Brain microvascular endothelial cell (primary cell): ENCODE data around the gene HABP4.

Source experiments
- DNase-seq: peaks from one replicate; pipeline ENCODE4 v3.0.0-alpha.2; 2020
- H3K27ac ChIP-seq: fragments of 250-450 bp; sonication (Bioruptor Pico); 2 replicates; pipeline ENCODE4 v1.5.1; 2020; ENCODE audit warnings: mild to moderate bottlenecking, moderate library complexity
- H3K27me3 ChIP-seq: fragments of 250-450 bp; sonication (Bioruptor Pico); replicated peaks from 2 replicates; pipeline ENCODE4 v1.5.1; 2020; ENCODE audit warnings: mild to moderate bottlenecking
- H3K36me3 ChIP-seq: fragments of 250-450 bp; sonication (Bioruptor Pico); replicated peaks from 2 replicates; pipeline ENCODE4 v1.5.1; 2020; ENCODE audit warnings: mild to moderate bottlenecking
- H3K4me3 ChIP-seq: 2 replicates; pipeline ENCODE4 v1.5.1; 2011; ENCODE audit warnings: low read depth, mild to moderate bottlenecking, control low read depth, low read length, moderate library complexity
- CTCF ChIP-seq: IDR thresholded peaks from 2 replicates; pipeline ENCODE4 v1.5.1; 2011; ENCODE audit warnings: low read depth, mild to moderate bottlenecking, moderate library complexity, low read length, control low read depth, inconsistent platforms; ENCODE audit errors: missing control alignments
- in situ Hi-C: cut with HindIII; loops from 2 replicates; pipeline ENCODE4 v1.10.0; 2017; ENCODE audit warnings: low sequenced_read_pairs, low pct_ligation_motif_present

The HABP4 gene

DNA sequence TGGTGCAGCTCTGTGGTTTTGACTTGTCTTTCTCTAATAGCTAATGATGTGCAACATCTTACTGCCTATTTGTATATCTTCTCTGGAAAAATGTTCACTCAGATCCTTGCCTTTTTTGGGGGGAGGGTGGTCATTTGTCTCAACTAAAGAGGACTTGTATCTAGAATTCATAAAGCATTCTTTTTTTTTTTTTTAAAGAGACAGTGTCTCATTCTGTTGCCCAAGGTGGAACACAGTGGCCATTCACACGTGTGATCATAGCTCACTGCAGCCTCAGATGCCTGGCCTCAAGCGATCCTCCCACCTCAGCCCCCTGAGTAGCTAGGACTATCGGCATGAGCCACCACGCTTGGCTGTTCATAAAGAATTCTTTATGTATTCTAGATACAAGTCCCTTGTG is 33.2 kb downstream of the HABP4 start:
- in situ Hi-C loops: no loop called here
- TF ChIP-seq CTCF: no peak

DNA sequence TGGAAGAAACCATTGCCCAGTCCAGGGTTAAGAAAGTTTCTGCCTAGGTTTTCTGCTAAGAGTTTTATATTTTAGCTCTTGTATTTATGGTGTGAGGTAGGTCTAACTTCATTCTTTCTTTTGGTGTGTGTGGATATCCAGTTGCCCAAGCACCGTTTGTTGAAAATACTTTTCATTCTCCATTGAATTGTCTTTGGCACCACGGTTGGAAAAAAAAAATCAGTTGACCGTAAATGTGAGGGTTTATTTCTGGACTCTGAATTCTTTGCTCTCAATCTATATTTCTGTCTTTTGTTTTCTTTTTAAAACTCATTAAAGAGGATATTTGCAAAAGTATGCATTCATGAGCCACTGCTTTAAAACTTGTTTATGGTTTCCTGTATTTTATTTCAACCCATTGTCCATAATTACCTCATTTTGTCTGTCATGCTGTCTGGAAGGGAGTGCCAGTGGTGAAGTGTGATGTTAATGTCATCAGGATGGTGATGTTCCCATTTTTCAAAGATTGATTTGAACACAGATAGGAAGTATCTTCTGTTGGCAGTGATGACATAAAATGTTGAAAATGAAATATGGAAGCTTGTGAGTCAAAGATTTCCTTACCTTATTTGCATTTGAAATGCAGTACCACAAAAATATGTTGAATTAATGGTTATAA is 33.9 kb downstream of the HABP4 start:
- Histone ChIP-seq H3K27ac (no peak overlapping the region), H3K27me3 (no peaks in the 10 kb centered on the region), H3K4me3 (no peak overlapping the region), H3K36me3 (peaks cover 13% of the 10 kb centered on the region)
- TF ChIP-seq CTCF: no peak
- in situ Hi-C loops: no loop called here
- DNase-seq: no peak

More for the DNA sequence above, 33.2 kb downstream of the HABP4 start:
- Histone ChIP-seq H3K27ac (no peak overlapping the region), H3K36me3 (peaks cover 7% of the 10 kb centered on the region), H3K27me3 (no peaks in the 10 kb centered on the region), H3K4me3 (no peak overlapping the region)
- DNase-seq: no peak

DNA sequence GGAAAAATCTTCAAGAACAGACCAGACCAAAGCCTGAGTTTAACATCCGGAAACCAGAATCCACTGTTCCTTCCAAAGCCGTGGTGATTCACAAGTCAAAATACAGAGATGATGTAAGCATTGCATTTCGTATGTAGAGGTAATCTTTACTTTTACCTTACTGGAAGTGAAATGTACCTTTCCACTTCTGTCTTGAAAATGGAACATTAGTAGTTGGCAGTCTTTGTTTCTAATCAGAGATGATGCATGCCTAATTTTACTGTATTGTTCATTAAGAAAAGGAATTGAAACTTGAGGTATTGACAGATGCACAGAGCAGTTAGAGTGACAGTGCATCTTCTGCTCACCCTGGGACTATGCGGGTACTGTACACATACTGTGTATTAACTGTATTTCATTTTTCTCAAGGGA is 34.6 kb downstream of the HABP4 start:
- no peak for DNase-seq
- in situ Hi-C loops: no loop called here

GRCh38 chr9:96485280-96485679 is 35.3 kb downstream of the HABP4 start:
- in situ Hi-C loops: no loop called here
- Histone ChIP-seq H3K4me3 (no peak overlapping the region), H3K36me3 (peaks cover 16% of the 10 kb centered on the region), H3K27ac (no peak overlapping the region), H3K27me3 (no peaks in the 10 kb centered on the region)
- no peak for DNase-seq
- no peak for TF ChIP-seq CTCF

More for the DNA sequence above, 34.6 kb downstream of the HABP4 start:
- TF ChIP-seq CTCF: no peak
- no peaks in the 10 kb centered on the region for H3K27me3 ChIP-seq
- H3K4me3 ChIP-seq: no peak overlapping the region
- H3K36me3 ChIP-seq: peaks cover 16% of the 10 kb centered on the region
- no peak overlapping the region for H3K27ac ChIP-seq

DNA sequence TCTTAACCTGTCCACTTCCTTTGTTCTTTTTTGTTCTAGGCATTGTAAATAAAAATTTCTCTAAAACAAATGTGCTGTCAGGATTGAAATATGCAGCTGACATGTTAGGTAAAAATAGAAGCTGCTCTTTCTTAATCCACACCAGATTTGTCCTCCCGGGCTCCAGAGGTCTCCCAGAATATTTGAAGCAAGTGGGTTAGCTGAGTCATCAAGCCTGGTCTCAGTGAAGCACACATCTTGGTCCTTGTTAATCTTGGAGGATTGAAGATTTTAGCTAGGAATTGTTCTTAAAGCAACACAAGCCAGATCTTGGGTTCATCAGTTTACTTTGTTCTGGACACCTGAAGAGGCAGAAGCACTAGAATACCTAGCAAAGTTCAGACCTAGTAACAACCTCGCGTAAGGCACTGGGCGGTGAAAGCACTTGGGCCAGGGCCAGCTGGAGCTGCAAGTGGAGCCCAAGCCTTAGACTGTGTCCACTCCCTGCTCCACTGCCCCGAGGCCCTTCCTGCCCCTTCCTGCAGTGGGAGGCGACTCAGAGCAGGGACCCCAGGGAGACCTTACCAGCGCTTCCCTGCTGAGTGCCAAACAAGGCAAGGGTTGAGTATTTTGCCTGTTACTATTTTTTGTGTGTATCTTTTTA is 36.5 kb downstream of the HABP4 start:
- DNase-seq: peak; percentile 78
- no peak for TF ChIP-seq CTCF

More for the DNA sequence above, 36.5 kb downstream of the HABP4 start:
- Histone ChIP-seq H3K27me3 (no peaks in the 10 kb centered on the region), H3K27ac (peak overlapping the region; percentile 3), H3K36me3 (peaks cover 22% of the 10 kb centered on the region), H3K4me3 (no peak overlapping the region)
- in situ Hi-C loops: no loop called here
